A549 (cell line): ENCODE data around the gene DLGAP1.

ENCODE experiments used
- BHLHE40 ChIP-seq: IDR thresholded peaks from 2 replicates; pipeline ENCODE4 v1.6.1; 2012; ENCODE audit warnings: low read depth, low read length, inconsistent platforms
- CEBPB ChIP-seq, 2 experiments: fragments of >200 bp in 1 of 2; sonication (Bioruptor Twin) in 1 of 2; formaldehyde crosslinking in 1 of 2; IDR thresholded peaks; 2 replicates each; pipeline ENCODE4 v1.6.1; 2012 to 2016
- CTCF ChIP-seq: fragments of >200 bp; sonication (Bioruptor Twin); formaldehyde crosslinking; IDR thresholded peaks from 3 replicates; pipeline ENCODE4 v1.5.1; 2016
- EP300 ChIP-seq, 2 experiments: fragments of >200 bp; sonication (Bioruptor Twin); formaldehyde crosslinking; IDR thresholded peaks; 2 replicates in 1 of 2; 3 replicates in 1 of 2; pipeline ENCODE4 v1.6.1; 2016 to 2017
- HMGXB4 ChIP-seq: fragments of 250-450 bp; sonication (Bioruptor Pico); IDR thresholded peaks from 2 replicates; pipeline ENCODE4 v1.5.0; 2021; ENCODE audit warnings: mild to moderate bottlenecking, moderate library complexity, borderline replicate concordance
- MAX ChIP-seq: IDR thresholded peaks from 2 replicates; pipeline ENCODE4 v1.6.1; 2012
- MYC ChIP-seq: IDR thresholded peaks from 2 replicates; pipeline ENCODE4 v1.6.1; 2012; ENCODE audit warnings: mild to moderate bottlenecking, inconsistent platforms, low read length, improper control_type of control experiment, borderline replicate concordance
- PBX3 ChIP-seq: IDR thresholded peaks from 2 replicates; pipeline ENCODE4 v1.6.1; 2012
- POLR2A ChIP-seq: IDR thresholded peaks from 2 replicates; pipeline ENCODE4 v1.6.1; 2012; ENCODE audit warnings: mild to moderate bottlenecking, low read length
- POLR2AphosphoS2 ChIP-seq: conservative IDR thresholded peaks from 2 replicates; pipeline ENCODE4 v1.6.1; 2012; ENCODE audit warnings: low read length, improper control_type of control experiment, inconsistent platforms

GRCh38 chr18:3863593-3863992, 591.5 kb downstream of the DLGAP1 start:
- TF ChIP-seq EP300 (IDR thresholded peaks at IDR 0.05) (no peak), PBX3 (no peak), CEBPB (IDR thresholded peaks at IDR 0.05) (no peak), CTCF (no peak), MYC (no peak), BHLHE40 (no peak), HMGXB4 (CRISPR knock-in tag) (no peak), POLR2AphosphoS2 (no peak), MAX (no peak), POLR2A (no peak)
